ENCODE measurements around the gene SLC4A8. TPM values are rescaled to one million over a fixed set of nuclear protein-coding genes. Genes with fewer than 3 reads are reported as not detected.

The SLC4A8 gene
- total and polyA plus RNA-seq, 7 donors = under 0.01 to 3.0 (median 0.71) TPM

DNA sequence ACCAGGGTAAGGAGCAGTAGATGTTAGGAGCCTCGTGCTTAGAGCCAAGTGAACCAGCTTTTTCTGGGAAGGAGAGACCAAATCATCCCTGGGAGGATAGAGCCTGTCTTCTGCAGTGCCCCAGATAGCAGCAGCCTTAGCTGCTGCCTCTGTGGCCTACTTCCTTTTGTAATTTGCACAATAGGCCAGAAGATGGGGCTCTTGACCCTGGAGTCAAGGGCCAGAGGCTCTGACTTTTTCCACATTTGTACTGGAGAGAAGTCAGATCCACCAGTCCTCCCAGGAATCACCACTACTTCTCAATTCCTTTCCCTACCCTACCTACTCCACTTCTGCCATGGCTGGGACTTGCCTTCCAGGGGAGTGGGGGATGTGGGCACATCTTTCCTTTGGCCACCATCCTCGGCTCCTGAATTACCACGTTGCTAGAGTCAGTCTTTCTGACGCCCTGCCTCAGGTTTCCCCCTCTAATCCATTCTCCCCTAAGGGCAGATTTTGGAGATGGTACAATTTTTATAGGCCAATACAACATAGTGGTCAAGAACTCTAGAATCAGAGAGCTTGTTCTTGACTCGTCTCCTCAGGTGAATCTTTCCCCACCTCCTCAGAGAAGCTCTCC, 3.3 kb upstream of the SLC4A8 start:
- H3K36me3 ChIP-seq = no peaks in the 10 kb centered on the region
- TF ChIP-seq POLR2A (IDR thresholded peaks at IDR 0.05) = no peak
- TF ChIP-seq, protein P1, sequence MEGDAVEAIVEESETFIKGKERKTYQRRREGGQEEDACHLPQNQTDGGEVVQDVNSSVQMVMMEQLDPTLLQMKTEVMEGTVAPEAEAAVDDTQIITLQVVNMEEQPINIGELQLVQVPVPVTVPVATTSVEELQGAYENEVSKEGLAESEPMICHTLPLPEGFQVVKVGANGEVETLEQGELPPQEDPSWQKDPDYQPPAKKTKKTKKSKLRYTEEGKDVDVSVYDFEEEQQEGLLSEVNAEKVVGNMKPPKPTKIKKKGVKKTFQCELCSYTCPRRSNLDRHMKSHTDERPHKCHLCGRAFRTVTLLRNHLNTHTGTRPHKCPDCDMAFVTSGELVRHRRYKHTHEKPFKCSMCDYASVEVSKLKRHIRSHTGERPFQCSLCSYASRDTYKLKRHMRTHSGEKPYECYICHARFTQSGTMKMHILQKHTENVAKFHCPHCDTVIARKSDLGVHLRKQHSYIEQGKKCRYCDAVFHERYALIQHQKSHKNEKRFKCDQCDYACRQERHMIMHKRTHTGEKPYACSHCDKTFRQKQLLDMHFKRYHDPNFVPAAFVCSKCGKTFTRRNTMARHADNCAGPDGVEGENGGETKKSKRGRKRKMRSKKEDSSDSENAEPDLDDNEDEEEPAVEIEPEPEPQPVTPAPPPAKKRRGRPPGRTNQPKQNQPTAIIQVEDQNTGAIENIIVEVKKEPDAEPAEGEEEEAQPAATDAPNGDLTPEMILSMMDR (IDR thresholded peaks at IDR 0.05) = peak in 1 of 4 experiments; percentile 13
- DNase-seq = no peak
- no peaks in the 10 kb centered on the region for H3K9me3 ChIP-seq
- no peak overlapping the region for H3K4me3 ChIP-seq
- intact Hi-C loops (cut with DNase I) = loop anchor here (5.0 kb wide), 1 partner anchor 111 kb away; no protein-coding TSS in a partner anchor
- peaks cover 0 to 7% (median 4%) of the 10 kb centered on the region in 3 donors for H3K27me3 ChIP-seq
- WGBS, 2 donors = 33 to 56% methylated on average over 5 of the region's 5 CpGs
- H3K4me1 ChIP-seq = peaks cover 0 to 12% (median 11%) of the 10 kb centered on the region in 4 donors
- no peak overlapping the region for H3K27ac ChIP-seq

DNA sequence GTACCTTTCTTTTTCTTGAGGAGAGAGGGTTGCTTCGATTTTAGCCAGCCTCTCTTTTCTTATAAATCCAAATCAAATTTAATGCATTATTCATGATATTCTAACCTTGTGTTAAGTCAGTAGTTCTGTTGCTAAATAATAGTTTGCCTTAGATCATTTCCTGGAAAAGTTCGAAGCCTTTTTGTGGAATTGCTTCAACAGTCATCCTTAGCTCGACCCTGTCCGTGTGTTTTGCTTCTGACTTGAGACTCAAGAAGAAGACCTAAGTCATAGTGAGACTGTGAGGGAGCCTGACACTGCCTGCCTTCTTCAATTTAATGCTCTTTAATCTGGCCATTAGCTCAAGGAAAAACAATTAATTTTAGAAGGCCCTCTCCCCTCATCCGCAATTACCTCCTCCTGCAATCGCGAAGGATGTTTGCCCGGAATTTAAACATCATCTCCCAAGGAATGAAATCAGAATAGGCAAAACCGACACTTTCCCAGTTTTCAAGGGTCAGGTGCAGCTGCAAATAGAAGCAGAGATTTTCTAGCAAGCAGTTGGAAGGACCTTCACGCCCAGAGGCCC, 453 bp upstream of the SLC4A8 start:
- Histone ChIP-seq H3K4me1 (peaks cover 0 to 12% (median 11%) of the 10 kb centered on the region in 4 donors), H3K36me3 (no peaks in the 10 kb centered on the region), H3K4me3 (peak overlapping the region in 3 of 4 donors; percentile 45 to 57 (median 56)), H3K27ac (no peak overlapping the region), H3K27me3 (peaks cover 0 to 7% (median 4%) of the 10 kb centered on the region in 3 donors), H3K9me3 (no peaks in the 10 kb centered on the region)
- intact Hi-C loops (cut with DNase I) = loop anchor here (5.0 kb wide), 1 partner anchor 108 kb away; no protein-coding TSS in a partner anchor
- TF ChIP-seq POLR2AphosphoS5 (IDR thresholded peaks at IDR 0.05) = no peak
- TF ChIP-seq EP300 (IDR thresholded peaks at IDR 0.05) = no peak
- WGBS, 2 donors = 14 to 25% methylated on average over 10 of the region's 10 CpGs
- DNase-seq = no peak

DNA sequence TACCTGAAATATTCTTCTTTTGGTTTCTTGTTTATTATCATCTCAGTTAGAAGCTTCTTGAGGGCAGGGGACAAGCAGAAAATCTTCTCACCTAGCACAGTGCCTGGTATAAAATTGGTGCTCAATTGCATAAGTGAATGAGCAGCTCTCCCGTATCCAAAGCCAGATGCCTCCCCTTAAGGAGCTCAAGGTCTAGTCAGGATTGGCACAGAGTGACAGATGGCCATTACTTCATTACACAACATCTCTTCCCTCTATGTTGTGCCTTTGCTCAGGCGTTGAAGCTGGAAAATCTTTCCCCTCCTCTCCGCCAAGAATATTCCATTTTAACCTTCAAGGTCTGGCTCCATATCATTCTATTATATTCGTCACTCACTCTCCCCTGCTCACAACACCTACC, 3.6 kb downstream of the SLC4A8 start:
- Histone ChIP-seq H3K27ac (no peak overlapping the region), H3K9me3 (no peaks in the 10 kb centered on the region), H3K4me1 (peaks cover 0 to 12% (median 11%) of the 10 kb centered on the region in 4 donors), H3K27me3 (peaks cover 0 to 4% (median 0%) of the 10 kb centered on the region in 3 donors), H3K4me3 (no peak overlapping the region), H3K36me3 (no peaks in the 10 kb centered on the region)
- no peak for DNase-seq
- TF ChIP-seq EP300 (IDR thresholded peaks at IDR 0.05) = no peak
- no peak for TF ChIP-seq POLR2A (IDR thresholded peaks at IDR 0.05)
- TF ChIP-seq, protein P1 (IDR thresholded peaks at IDR 0.05) = no peak
- no peak for TF ChIP-seq POLR2AphosphoS5 (IDR thresholded peaks at IDR 0.05)
- WGBS, 2 donors = 91 to 97% methylated on average over 4 of the region's 4 CpGs
- intact Hi-C loops (cut with DNase I) = no loop called here

DNA sequence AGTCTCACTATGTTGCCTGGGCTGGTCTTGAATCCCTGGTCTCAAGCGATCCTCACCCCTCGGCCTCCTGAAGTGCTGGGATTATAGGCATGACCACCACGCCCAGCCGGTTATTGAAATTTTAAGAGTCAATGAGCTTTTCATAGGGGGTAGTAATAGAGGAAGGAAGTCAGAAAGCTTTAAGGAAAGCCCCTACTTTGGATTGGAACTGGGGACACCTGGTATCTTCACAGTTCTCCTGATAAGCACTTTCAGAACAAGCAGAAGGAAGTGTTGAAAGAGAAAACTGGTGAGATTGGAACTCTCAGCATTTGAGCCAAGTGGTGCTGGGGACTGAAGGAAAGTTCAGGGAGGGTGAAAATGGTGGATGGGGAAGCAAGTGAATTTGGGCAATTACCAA, 5.1 kb downstream of the SLC4A8 start:
- Histone ChIP-seq H3K4me3 (no peak overlapping the region), H3K9me3 (no peaks in the 10 kb centered on the region), H3K27me3 (no peaks in the 10 kb centered on the region), H3K36me3 (no peaks in the 10 kb centered on the region), H3K27ac (no peak overlapping the region), H3K4me1 (peaks cover 0 to 7% (median 6%) of the 10 kb centered on the region in 4 donors)
- no peak for TF ChIP-seq EP300 (IDR thresholded peaks at IDR 0.05)
- TF ChIP-seq POLR2AphosphoS5 (IDR thresholded peaks at IDR 0.05) = no peak
- TF ChIP-seq, protein P1 (IDR thresholded peaks at IDR 0.05) = no peak
- TF ChIP-seq POLR2A (IDR thresholded peaks at IDR 0.05) = no peak
- 76 to 91% methylated on average over 4 of the region's 4 CpGs for WGBS, 2 donors
- intact Hi-C loops (cut with DNase I) = no loop called here
- no peak for DNase-seq

DNA sequence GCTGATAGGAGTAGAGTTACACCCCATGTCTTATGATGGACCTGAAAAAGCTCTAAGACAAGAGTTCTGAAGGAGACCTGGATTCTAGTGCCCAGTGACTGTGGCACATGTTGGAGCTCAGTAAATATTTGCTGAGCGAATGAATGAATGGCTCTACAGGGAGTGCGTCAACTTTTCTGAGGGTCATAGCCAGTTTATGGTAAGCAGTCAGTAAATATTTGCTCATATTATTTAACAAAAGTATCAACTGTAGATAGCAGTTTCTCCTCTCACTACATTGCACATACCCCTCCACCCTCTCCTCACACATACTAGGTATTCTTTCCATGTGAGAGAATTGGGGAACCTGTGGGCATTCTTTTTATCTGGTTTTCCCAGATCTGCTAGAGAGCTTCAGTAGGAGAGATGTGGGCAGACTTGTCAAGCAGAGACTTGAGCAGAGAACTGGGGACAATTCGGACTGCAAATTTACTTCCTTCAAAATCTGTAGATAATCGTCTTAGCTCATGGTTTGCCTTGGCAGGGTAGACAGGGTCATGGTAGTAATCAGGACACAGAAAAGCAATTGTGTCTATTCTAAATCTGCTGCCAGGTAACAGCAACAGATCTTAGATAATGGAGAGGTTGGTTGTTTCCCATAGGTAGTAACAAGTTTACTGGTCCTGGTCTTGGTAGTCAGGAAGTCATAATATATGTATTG, 5.7 kb downstream of the SLC4A8 start:
- no peak overlapping the region for H3K27ac ChIP-seq

More for the DNA sequence above, 5.7 kb downstream of the SLC4A8 start:
- Histone ChIP-seq H3K4me1 (peaks cover 0 to under 1% (median 0%) of the 10 kb centered on the region in 4 donors), H3K36me3 (no peaks in the 10 kb centered on the region), H3K4me3 (no peak overlapping the region), H3K9me3 (no peaks in the 10 kb centered on the region), H3K27me3 (no peaks in the 10 kb centered on the region)
- TF ChIP-seq POLR2AphosphoS5 (IDR thresholded peaks at IDR 0.05) (no peak), EP300 (IDR thresholded peaks at IDR 0.05) (no peak), POLR2A (IDR thresholded peaks at IDR 0.05) (no peak)
- TF ChIP-seq, protein P1 (IDR thresholded peaks at IDR 0.05) = no peak
- 15 to 51% methylated on average over 4 of the region's 4 CpGs for WGBS, 2 donors
- no peak for DNase-seq
- intact Hi-C loops (cut with DNase I) = no loop called here
